CD14-positive monocyte (primary cell): ENCODE results near the gene CDC40. TPM values are rescaled to one million over a fixed set of nuclear protein-coding genes. Genes with fewer than 3 reads are reported as not detected.

Source experiments
- DNase-seq, 3 donors: peaks; one replicate each; pipeline ENCODE4 v3.0.0-alpha.2; 2011 to 2022
- H2AFZ ChIP-seq: 2 replicates; pipeline ENCODE4 v1.6.0; 2012; ENCODE audit warnings: mild to moderate bottlenecking, low read depth, low read length, inconsistent platforms; ENCODE audit not compliant: insufficient read depth, poor library complexity, severe bottlenecking
- H3K27ac ChIP-seq, 2 donors: 1 replicate in 1 of 2; 2 replicates in 1 of 2; pipeline ENCODE4 v1.5.1; 2012 to 2013; ENCODE audit warnings: low read length in 2 of 2, control low read depth in 1 of 2, inconsistent platforms in 1 of 2, low read depth in 1 of 2, mild to moderate bottlenecking in 1 of 2
- H3K27me3 ChIP-seq, 2 donors: one replicate each; pipeline versions ENCODE4 v1.6.0 to v1.6.1; 2011 to 2013; ENCODE audit warnings: low read length in 2 of 2; ENCODE audit not compliant: control insufficient read depth in 2 of 2, insufficient read depth in 2 of 2
- H3K36me3 ChIP-seq, 2 donors: replicated peaks in 1 of 2; 1 replicate in 1 of 2; 2 replicates in 1 of 2; pipeline versions ENCODE4 v1.5.1 to v1.6.1; 2012 to 2013; ENCODE audit warnings: low read length in 2 of 2, control low read depth in 1 of 2, inconsistent platforms in 1 of 2, mild to moderate bottlenecking in 1 of 2; ENCODE audit not compliant: insufficient read depth in 2 of 2, control insufficient read depth in 1 of 2
- H3K4me1 ChIP-seq, 2 donors: 1 replicate in 1 of 2; 2 replicates in 1 of 2; pipeline versions ENCODE4 v1.5.1 to v1.6.1; 2012 to 2013; ENCODE audit warnings: low read length in 2 of 2, control low read depth in 1 of 2, inconsistent platforms in 1 of 2, mild to moderate bottlenecking in 1 of 2, moderate library complexity in 1 of 2; ENCODE audit not compliant: insufficient read depth in 2 of 2, control insufficient read depth in 1 of 2
- H3K4me2 ChIP-seq: replicated peaks from 2 replicates; pipeline ENCODE3; 2012; ENCODE audit warnings: low read length, moderate library complexity, mild to moderate bottlenecking; ENCODE audit not compliant: poor library complexity, severe bottlenecking; ENCODE audit errors: extremely low read depth
- H3K4me3 ChIP-seq, 3 experiments: fragments of 200-600 bp in 1 of 3; sonication (generic) in 1 of 3; replicated peaks in 1 of 3; 1 replicate in 2 of 3; 2 replicates in 1 of 3; pipeline ENCODE4 v1.5.1; 2011 to 2013; ENCODE audit warnings: low read length in 3 of 3, mild to moderate bottlenecking in 3 of 3, control low read depth in 2 of 3, low read depth in 2 of 3, inconsistent platforms in 1 of 3, moderate library complexity in 1 of 3
- H3K79me2 ChIP-seq: 2 replicates; pipeline ENCODE4 v1.6.0; 2012; ENCODE audit warnings: mild to moderate bottlenecking, control low read depth, inconsistent platforms, low read length, moderate library complexity; ENCODE audit not compliant: insufficient read depth
- H3K9ac ChIP-seq: 2 replicates; pipeline ENCODE4 v1.6.0; 2017; ENCODE audit warnings: low read length, mild to moderate bottlenecking; ENCODE audit not compliant: insufficient read depth, poor library complexity, severe bottlenecking
- H3K9me3 ChIP-seq, 2 donors: replicated peaks in 1 of 2; 1 replicate in 1 of 2; 2 replicates in 1 of 2; pipeline versions ENCODE4 v1.5.1 to v1.6.1; 2012 to 2013; ENCODE audit warnings: low read length in 2 of 2, control low read depth in 1 of 2; ENCODE audit not compliant: control insufficient read depth in 1 of 2, insufficient read depth in 1 of 2
- H4K20me1 ChIP-seq: 2 replicates; pipeline ENCODE4 v1.6.0; 2012; ENCODE audit warnings: mild to moderate bottlenecking, low read length, control low read depth, moderate library complexity; ENCODE audit not compliant: insufficient read depth
- H3K27ac Mint-ChIP-seq, 7 donors: one replicate each; pipeline ENCODE4 v1.8.0; 2020; ENCODE audit warnings: mild to moderate bottlenecking in 7 of 7, mixed read lengths in 7 of 7, moderate library complexity in 6 of 7, inconsistent platforms in 2 of 7
- H3K27me3 Mint-ChIP-seq, 3 donors: one replicate each; pipeline ENCODE4 v1.8.0; 2021 to 2022; ENCODE audit warnings: low read depth in 3 of 3, mild to moderate bottlenecking in 3 of 3, mixed read lengths in 3 of 3, moderate library complexity in 3 of 3, inconsistent platforms in 1 of 3
- H3K36me3 Mint-ChIP-seq, 2 donors: one replicate each; pipeline ENCODE4 v1.8.0; 2020; ENCODE audit warnings: mixed read lengths in 2 of 2, inconsistent platforms in 1 of 2, mild to moderate bottlenecking in 1 of 2
- H3K4me1 Mint-ChIP-seq: one replicate; pipeline ENCODE4 v1.8.0; 2020; ENCODE audit warnings: mild to moderate bottlenecking, mixed read lengths
- H3K4me3 Mint-ChIP-seq, 2 donors: one replicate each; pipeline ENCODE4 v1.8.0; 2020; ENCODE audit warnings: mild to moderate bottlenecking in 2 of 2, mixed read lengths in 2 of 2, moderate library complexity in 1 of 2
- H3K9me3 Mint-ChIP-seq, 7 donors: one replicate each; pipeline ENCODE4 v1.8.0; 2020 to 2022; ENCODE audit warnings: mixed read lengths in 7 of 7, mild to moderate bottlenecking in 6 of 7, moderate library complexity in 6 of 7, inconsistent platforms in 2 of 7
- WGBS: methylation state at CpG from one replicate; pipeline ENCODE4 v1.1.5; 2013; ENCODE audit warnings: missing lambda C conversion rate; ENCODE audit not compliant: insufficient coverage; 5-methylcytosine and 5-hydroxymethylcytosine counted together
- intact Hi-C, 2 donors: fragments of 100-400 bp; cut with micrococcal nuclease; formaldehyde crosslinking; loops; one replicate each; pipeline versions ENCODE4 v1.15.0 to v1.15.1; 2023
- polyA plus RNA-seq, 3 donors: library from polyadenylated mRNA; depleted of rRNA in 1 of 3; unstranded in 2 of 3; stranded (reverse) in 1 of 3; fragments of 300-500 nt in 2 of 3; fragments of >200 nt in 1 of 3; fragmentation: Illumina TruSeq in 2 of 3; gene quantifications; 1 replicate in 2 of 3; 2 replicates in 1 of 3; pipeline ENCODE4 v1.2.3, GENCODE V29; 2012 to 2021
- TF ChIP-seq, protein P1 (sequence below): fragments of 200-600 bp; IDR thresholded peaks from one replicate; pipeline ENCODE4 v1.8.0; 2022; ENCODE audit warnings: antibody characterized with exemption, mild to moderate bottlenecking

CDC40 gene
- polyA plus RNA-seq, 3 donors: 13.6 to 26.4 (median 17.0) TPM

- no CpG with 5 or more reads among the region's 3 CpGs for WGBS
These were observed 5.7 kb downstream of the CDC40 start for GRCh38 chr6:110185879-110186278.

DNA sequence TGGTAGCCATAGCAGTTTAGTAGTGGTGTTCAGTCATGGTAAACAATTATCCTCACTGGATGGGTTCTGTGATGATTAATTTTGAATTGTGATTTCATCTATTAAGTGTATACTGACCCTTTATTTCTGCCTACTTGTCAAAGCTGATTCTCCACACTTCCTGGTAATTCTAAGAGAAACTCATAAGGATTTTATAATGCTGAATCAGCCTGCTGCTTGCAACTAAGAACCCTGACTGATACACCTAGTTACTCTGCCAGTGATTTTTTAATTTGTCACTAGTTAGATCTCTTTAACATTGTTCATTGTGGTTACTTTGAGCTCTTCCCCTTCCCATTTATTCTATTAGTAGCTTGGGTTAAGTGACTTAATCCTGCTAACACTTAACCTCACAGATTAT, 8.6 kb downstream of the CDC40 start:
- Histone ChIP-seq H3K36me3 (peaks cover 6 to 13% of the 10 kb centered on the region in 2 donors), H2AFZ (no peak overlapping the region), H3K4me3 (no peak overlapping the region), H3K9ac (no peak overlapping the region), H3K4me2 (no peak overlapping the region), H3K4me1 (peaks cover 0 to 4% of the 10 kb centered on the region in 2 donors), H3K79me2 (peaks cover 94% of the 10 kb centered on the region), H3K9me3 (no peaks in the 10 kb centered on the region), H3K27ac (peak overlapping the region in 1 of 2 donors; percentile 12), H4K20me1 (peaks cover 99% of the 10 kb centered on the region), H3K27me3 (no peaks in the 10 kb centered on the region)
- Mint-ChIP-seq H3K27me3 (no peaks in the 10 kb centered on the region), H3K36me3 (peaks cover 14 to 25% of the 10 kb centered on the region in 2 donors), H3K4me1 (peaks cover 19% of the 10 kb centered on the region), H3K9me3 (peaks cover 0 to 2% (median 0%) of the 10 kb centered on the region in 7 donors), H3K27ac (peak overlapping the region in 2 of 7 donors; percentile 47 to 61), H3K4me3 (no peak overlapping the region)
- TF ChIP-seq, protein P1, sequence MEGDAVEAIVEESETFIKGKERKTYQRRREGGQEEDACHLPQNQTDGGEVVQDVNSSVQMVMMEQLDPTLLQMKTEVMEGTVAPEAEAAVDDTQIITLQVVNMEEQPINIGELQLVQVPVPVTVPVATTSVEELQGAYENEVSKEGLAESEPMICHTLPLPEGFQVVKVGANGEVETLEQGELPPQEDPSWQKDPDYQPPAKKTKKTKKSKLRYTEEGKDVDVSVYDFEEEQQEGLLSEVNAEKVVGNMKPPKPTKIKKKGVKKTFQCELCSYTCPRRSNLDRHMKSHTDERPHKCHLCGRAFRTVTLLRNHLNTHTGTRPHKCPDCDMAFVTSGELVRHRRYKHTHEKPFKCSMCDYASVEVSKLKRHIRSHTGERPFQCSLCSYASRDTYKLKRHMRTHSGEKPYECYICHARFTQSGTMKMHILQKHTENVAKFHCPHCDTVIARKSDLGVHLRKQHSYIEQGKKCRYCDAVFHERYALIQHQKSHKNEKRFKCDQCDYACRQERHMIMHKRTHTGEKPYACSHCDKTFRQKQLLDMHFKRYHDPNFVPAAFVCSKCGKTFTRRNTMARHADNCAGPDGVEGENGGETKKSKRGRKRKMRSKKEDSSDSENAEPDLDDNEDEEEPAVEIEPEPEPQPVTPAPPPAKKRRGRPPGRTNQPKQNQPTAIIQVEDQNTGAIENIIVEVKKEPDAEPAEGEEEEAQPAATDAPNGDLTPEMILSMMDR: no peak
- DNase-seq: no peak
- intact Hi-C loops: loop anchor here in 1 of 2 donors (10.0 kb wide), 1 partner anchor 494 kb away; the partner anchor contains the start of genes AK9 and FIG4

More at GRCh38 chr6:110185879-110186278, 5.7 kb downstream of the CDC40 start:
- TF ChIP-seq, protein P1: no peak
- no peak overlapping the region for H3K4me3 Mint-ChIP-seq
- Histone ChIP-seq H3K27ac (peak overlapping the region in 1 of 2 donors; percentile 54), H3K4me2 (no peak overlapping the region), H3K4me3 (no peak overlapping the region), H3K36me3 (peaks cover 0 to 4% of the 10 kb centered on the region in 2 donors), H3K79me2 (peaks cover 100% of the 10 kb centered on the region), H4K20me1 (peaks cover 84% of the 10 kb centered on the region), H2AFZ (no peak overlapping the region), H3K4me1 (peaks cover 27 to 33% of the 10 kb centered on the region in 2 donors), H3K9ac (no peak overlapping the region), H3K9me3 (no peaks in the 10 kb centered on the region), H3K27me3 (no peaks in the 10 kb centered on the region)
- no peaks in the 10 kb centered on the region for H3K27me3 Mint-ChIP-seq
- no peak for DNase-seq
- H3K9me3 Mint-ChIP-seq: peaks cover 0 to 2% (median 0%) of the 10 kb centered on the region in 7 donors
- H3K4me1 Mint-ChIP-seq: peaks cover 19% of the 10 kb centered on the region
- peaks cover 6 to 17% of the 10 kb centered on the region in 2 donors for H3K36me3 Mint-ChIP-seq
- intact Hi-C loops: loop anchor here in 1 of 2 donors (10.0 kb wide), 1 partner anchor 491 kb away; the partner anchor contains the start of genes AK9 and FIG4
- H3K27ac Mint-ChIP-seq: peak overlapping the region in 4 of 7 donors; percentile 13 to 58 (median 34)
